Gastroesophageal sphincter (tissue), 4 donors: Measurements from ENCODE around the gene HNF1B. TPM values are rescaled to one million over a fixed set of nuclear protein-coding genes. Genes with fewer than 3 reads are reported as not detected.

ENCODE experiments used
- ATAC-seq: fragments of 150-250 bp; one replicate; pipeline ENCODE4 v1.9.1; 2016; ENCODE audit warnings: mild to moderate bottlenecking, moderate library complexity
- H3K27ac ChIP-seq, 4 donors: fragments of 200-600 bp; sonication (generic) in 3 of 4; 1 replicate in 3 of 4; 2 replicates in 1 of 4; pipeline ENCODE4 v1.5.1; 2016 to 2019
- H3K27me3 ChIP-seq: fragments of 200-600 bp; sonication (generic); one replicate; pipeline ENCODE4 v1.5.1; 2019
- H3K36me3 ChIP-seq, 2 donors: fragments of 200-600 bp; sonication (generic); one replicate each; pipeline ENCODE4 v1.5.1; 2019; ENCODE audit warnings: control low read depth in 1 of 2
- H3K4me1 ChIP-seq, 3 donors: fragments of 200-600 bp; sonication (generic); 1 replicate in 2 of 3; 2 replicates in 1 of 3; pipeline ENCODE4 v1.5.1; 2016 to 2019; ENCODE audit warnings: control low read depth in 2 of 3
- H3K4me3 ChIP-seq, 2 donors: fragments of 200-600 bp; sonication (generic); one replicate each; pipeline ENCODE4 v1.5.1; 2019; ENCODE audit warnings: mild to moderate bottlenecking in 1 of 2, moderate library complexity in 1 of 2
- H3K9me3 ChIP-seq, 3 donors: fragments of 200-600 bp; sonication (generic); one replicate each; pipeline ENCODE4 v1.5.1; 2017 to 2019; ENCODE audit warnings: control low read depth in 2 of 3
- CTCF ChIP-seq, 4 experiments: fragments of 200-600 bp in 2 of 4; fragments of 450-650 bp in 2 of 4; sonication (generic) in 1 of 4; IDR thresholded peaks; one replicate each; pipeline ENCODE4 v1.5.1; 2017 to 2019; ENCODE audit warnings: antibody characterized with exemption in 4 of 4, mild to moderate bottlenecking in 2 of 4, moderate library complexity in 2 of 4
- EP300 ChIP-seq: sonication (generic); formaldehyde crosslinking; IDR thresholded peaks from one replicate; pipeline ENCODE4 v1.6.1; 2017; ENCODE audit warnings: antibody characterized with exemption, mild to moderate bottlenecking
- POLR2A ChIP-seq, 2 donors: fragments of 450-650 bp; IDR thresholded peaks; one replicate each; pipeline ENCODE4 v1.6.1; 2017; ENCODE audit warnings: antibody characterized with exemption in 2 of 2, mild to moderate bottlenecking in 2 of 2, moderate library complexity in 1 of 2
- POLR2AphosphoS5 ChIP-seq: sonication (generic); formaldehyde crosslinking; IDR thresholded peaks from one replicate; pipeline ENCODE4 v1.6.1; 2017; ENCODE audit warnings: antibody characterized with exemption
- WGBS, 2 donors: methylation state at CpG; one replicate each; pipeline ENCODE4 v1.1.5; 2018; ENCODE audit warnings: low coverage in 1 of 2; 5-methylcytosine and 5-hydroxymethylcytosine counted together
- total RNA-seq, 4 donors: library from RNA; depleted of rRNA; stranded (reverse); fragments of >200 nt; gene quantifications; one replicate each; pipeline ENCODE4 v1.1.0, GENCODE V29; 2016

The HNF1B gene
- total RNA-seq, 4 donors from 2014 or later, result not detected

DNA sequence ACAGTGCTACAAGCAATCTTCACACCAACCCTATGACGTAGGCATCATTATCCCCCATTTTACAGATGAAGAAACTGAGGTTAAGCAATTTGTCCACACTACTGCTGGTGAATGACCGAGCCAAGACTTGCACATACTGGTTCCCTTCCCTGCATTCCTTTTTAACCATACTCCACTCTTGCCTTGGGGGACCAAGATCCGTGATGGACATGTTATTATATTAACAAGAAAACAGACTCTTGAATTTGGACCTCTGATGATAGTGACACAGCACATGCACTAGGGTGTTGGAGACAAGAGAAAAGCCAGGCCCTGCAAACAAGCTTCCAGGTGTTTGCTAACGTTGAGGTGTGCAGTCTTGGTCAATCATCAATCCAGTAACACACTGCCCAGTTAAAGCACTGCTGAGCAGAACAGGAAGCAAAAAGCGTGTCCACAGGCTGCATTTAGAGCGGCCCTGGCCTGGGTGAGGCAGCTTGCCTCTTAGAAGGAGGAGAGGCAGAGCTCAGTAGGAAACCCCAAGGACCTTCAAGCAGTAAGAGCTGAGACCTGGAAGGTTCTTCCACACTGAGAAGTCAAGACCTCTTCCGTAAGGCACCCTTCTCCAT, 36.7 kb downstream of the HNF1B start:
- Histone ChIP-seq H3K27me3 (peaks cover 71% of the 10 kb centered on the region), H3K4me3 (no peak overlapping the region), H3K4me1 (no peaks in the 10 kb centered on the region), H3K27ac (no peak overlapping the region), H3K36me3 (no peaks in the 10 kb centered on the region), H3K9me3 (no peaks in the 10 kb centered on the region)
- no peak for ATAC-seq
- TF ChIP-seq POLR2AphosphoS5 (no peak), EP300 (no peak)
- 65 to 75% methylated on average over 5 of the region's 7 CpGs for WGBS, 2 donors

DNA sequence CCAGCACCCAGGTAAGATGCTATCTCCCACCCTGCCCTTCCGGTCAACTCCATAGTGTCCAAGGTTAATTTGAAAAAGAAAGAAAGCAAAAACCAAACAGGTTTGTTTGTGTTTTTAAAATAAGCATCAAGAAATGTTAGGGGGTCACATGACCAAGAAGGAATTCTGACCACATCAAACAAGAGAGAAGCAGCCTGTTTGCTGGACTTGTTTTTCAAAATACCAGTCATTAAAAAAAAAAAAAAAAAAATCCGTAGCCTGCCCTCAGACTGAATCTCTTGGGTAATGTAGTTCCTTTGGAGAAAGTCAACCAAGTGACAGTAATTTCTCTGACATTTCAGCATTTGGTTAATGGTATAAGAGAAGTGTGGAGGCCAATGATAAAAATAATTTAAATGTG, 38.4 kb downstream of the HNF1B start:
- peaks cover 57% of the 10 kb centered on the region for H3K27me3 ChIP-seq
- no peak overlapping the region for H3K27ac ChIP-seq
- no peaks in the 10 kb centered on the region for H3K4me1 ChIP-seq
- no peaks in the 10 kb centered on the region for H3K36me3 ChIP-seq
- WGBS, 2 donors, result 50 to 64% methylated on average over 1 to 2 of the region's 2 CpGs
- no peak overlapping the region for H3K4me3 ChIP-seq
- no peak for TF ChIP-seq CTCF (IDR thresholded peaks at IDR 0.05)
- TF ChIP-seq POLR2A (IDR thresholded peaks at IDR 0.05), result no peak
- TF ChIP-seq EP300, result no peak
- TF ChIP-seq POLR2AphosphoS5, result no peak
- ATAC-seq, result no peak
- no peaks in the 10 kb centered on the region for H3K9me3 ChIP-seq

GRCh38 chr17:37702598-37702997, 42.3 kb downstream of the HNF1B start:
- Histone ChIP-seq H3K4me3 (no peak overlapping the region), H3K27ac (no peak overlapping the region), H3K36me3 (no peaks in the 10 kb centered on the region), H3K4me1 (no peaks in the 10 kb centered on the region), H3K27me3 (peaks cover 39% of the 10 kb centered on the region), H3K9me3 (no peaks in the 10 kb centered on the region)
- TF ChIP-seq EP300 (no peak), POLR2AphosphoS5 (no peak), POLR2A (IDR thresholded peaks at IDR 0.05) (no peak), CTCF (IDR thresholded peaks at IDR 0.05) (no peak)
- ATAC-seq, result no peak

- TF ChIP-seq EP300, result no peak
- TF ChIP-seq CTCF (IDR thresholded peaks at IDR 0.05), result peak in 1 of 4 experiments; percentile 50
- no peak for TF ChIP-seq POLR2AphosphoS5
- Histone ChIP-seq H3K27ac (no peak overlapping the region), H3K36me3 (no peaks in the 10 kb centered on the region), H3K4me3 (no peak overlapping the region), H3K27me3 (peaks cover 43% of the 10 kb centered on the region), H3K4me1 (no peaks in the 10 kb centered on the region), H3K9me3 (no peaks in the 10 kb centered on the region)
- WGBS, 2 donors, result 54 to 61% methylated on average over 3 to 4 of the region's 5 CpGs
- no peak for ATAC-seq
Observed at GRCh38 chr17:37701496-37701898, 43.4 kb downstream of the HNF1B start.

- Histone ChIP-seq H3K9me3 (no peaks in the 10 kb centered on the region), H3K27me3 (peaks cover 44% of the 10 kb centered on the region), H3K36me3 (no peaks in the 10 kb centered on the region), H3K4me1 (no peaks in the 10 kb centered on the region), H3K27ac (no peak overlapping the region), H3K4me3 (no peak overlapping the region)
- ATAC-seq, result no peak
- no peak for TF ChIP-seq CTCF (IDR thresholded peaks at IDR 0.05)
- WGBS, 2 donors, result 89 to 100% methylated on average over 1 to 3 of the region's 6 CpGs
Observed at GRCh38 chr17:37700881-37701280, 44.0 kb downstream of the HNF1B start.
